ENCODE results near the gene AMIGO1. TPM values are rescaled to one million over a fixed set of nuclear protein-coding genes. Genes with fewer than 3 reads are reported as not detected.
A peak's percentile ranks its signal among the peaks of the same experiment; 100 is the strongest.

The AMIGO1 gene
- total RNA-seq, 2 experiments from 2014 or later: 1.8 to 2.0 TPM

- intact Hi-C loops (cut with DNase I, micrococcal nuclease): no loop called here
- CTCF ChIA-PET: interaction anchor here (1.7 to 26.9 kb wide), 6 partner anchors 3 to 75 kb away, joined by 6 to 864 read pairs (median 185); partner anchors contain the start of genes AMIGO1, ATXN7L2, CYB561D1 and GPR61
- Mint-ChIP-seq H3K4me1 (peaks cover 90% of the 10 kb centered on the region), H3K36me3 (ENCODE audit: low read depth) (peaks cover 2% of the 10 kb centered on the region), H3K4me3 (no peak overlapping the region), H3K27ac (peak overlapping the region; percentile 67), H3K9me3 (ENCODE audit: low read depth) (no peaks in the 10 kb centered on the region), H3K27me3 (no peaks in the 10 kb centered on the region)
- DNase-seq: no peak
- ATAC-seq: no peak
- POLR2A ChIA-PET: no interaction called here
Observed at GRCh38 chr1:109501644-109502363, 7.7 kb downstream of the AMIGO1 start.

GRCh38 chr1:109500941-109501381, 8.6 kb downstream of the AMIGO1 start:
- no peaks in the 10 kb centered on the region for H3K27me3 Mint-ChIP-seq
- H3K9me3 Mint-ChIP-seq (ENCODE audit: low read depth): no peaks in the 10 kb centered on the region
- H3K4me1 Mint-ChIP-seq: peaks cover 89% of the 10 kb centered on the region
- intact Hi-C loops (cut with DNase I, micrococcal nuclease): no loop called here
- CTCF ChIA-PET: interaction anchor here (1.7 to 26.9 kb wide), 5 partner anchors 2 to 74 kb away, joined by 6 to 864 read pairs (median 354); partner anchors contain the start of genes AMIGO1, ATXN7L2, CYB561D1 and GPR61
- peak overlapping the region; percentile 67 for H3K27ac Mint-ChIP-seq
- ATAC-seq (no peak), DNase-seq (no peak)
- POLR2A ChIA-PET: no interaction called here
- H3K36me3 Mint-ChIP-seq (ENCODE audit: low read depth): peaks cover 5% of the 10 kb centered on the region
- no peak overlapping the region for H3K4me3 Mint-ChIP-seq

- peaks cover 8% of the 10 kb centered on the region for H3K36me3 Mint-ChIP-seq (ENCODE audit: low read depth)
- POLR2A ChIA-PET: interaction anchor here (0.6 to 0.9 kb wide), 2 partner anchors 32 to 48 kb away, joined by 3 read pairs; partner anchors contain the start of gene GNAI3
- peak; percentile 66 for ATAC-seq
- DNase-seq: peak; percentile 75
- H3K4me1 Mint-ChIP-seq: peaks cover 89% of the 10 kb centered on the region
- H3K27ac Mint-ChIP-seq: peak overlapping the region; percentile 67
- H3K9me3 Mint-ChIP-seq (ENCODE audit: low read depth): no peaks in the 10 kb centered on the region
- H3K4me3 Mint-ChIP-seq: no peak overlapping the region
- intact Hi-C loops (cut with DNase I, micrococcal nuclease): no loop called here
- no peaks in the 10 kb centered on the region for H3K27me3 Mint-ChIP-seq
- CTCF ChIA-PET: interaction anchor here (1.0 to 26.9 kb wide), 9 partner anchors 1 to 140 kb away, joined by 4 to 864 read pairs (median 8); partner anchors contain the start of genes AMIGO1, ATXN7L2, CYB561D1 and GNAI3
Observed at GRCh38 chr1:109499661-109500536, 9.6 kb downstream of the AMIGO1 start.

- Mint-ChIP-seq H3K4me3 (no peak overlapping the region), H3K4me1 (peaks cover 84% of the 10 kb centered on the region), H3K9me3 (ENCODE audit: low read depth) (no peaks in the 10 kb centered on the region), H3K36me3 (ENCODE audit: low read depth) (peaks cover 8% of the 10 kb centered on the region), H3K27me3 (no peaks in the 10 kb centered on the region), H3K27ac (peak overlapping the region; percentile 66)
- no peak for DNase-seq
- ChIA-PET CTCF (interaction anchor here (0.7 to 26.9 kb wide), 12 partner anchors 9 to 219 kb away, joined by 3 to 864 read pairs (median 5); partner anchors contain the start of genes AMIGO1, ATXN7L2, GNAI3 and GPR61), POLR2A (interaction anchor here (0.6 to 1.4 kb wide), 2 partner anchors 10 to 17 kb away, joined by 3 to 9 read pairs; partner anchors contain the start of gene AMIGO1)
- ATAC-seq: no peak
- intact Hi-C loops (cut with DNase I, micrococcal nuclease): no loop called here
Observed at GRCh38 chr1:109499081-109499480, 10.4 kb downstream of the AMIGO1 start.

- Mint-ChIP-seq H3K27me3 (no peaks in the 10 kb centered on the region), H3K4me3 (no peak overlapping the region), H3K4me1 (peaks cover 81% of the 10 kb centered on the region), H3K9me3 (ENCODE audit: low read depth) (no peaks in the 10 kb centered on the region), H3K36me3 (ENCODE audit: low read depth) (peaks cover 8% of the 10 kb centered on the region), H3K27ac (peak overlapping the region; percentile 56)
- CTCF ChIA-PET: interaction anchor here (0.7 to 26.9 kb wide), 12 partner anchors 8 to 218 kb away, joined by 3 to 864 read pairs (median 5); partner anchors contain the start of genes AMIGO1, ATXN7L2, GNAI3 and GPR61
- ATAC-seq: no peak
- intact Hi-C loops (cut with DNase I, micrococcal nuclease): loop anchor here (1.0 kb wide), 1 partner anchor 34 kb away; no protein-coding TSS in a partner anchor
- POLR2A ChIA-PET: interaction anchor here (0.6 to 2.0 kb wide), 4 partner anchors 11 to 84 kb away, joined by 3 to 9 read pairs (median 5); partner anchors contain the start of gene AMIGO1
- peak; percentile 56 for DNase-seq
Observed at GRCh38 chr1:109498161-109498801, 11.2 kb downstream of the AMIGO1 start.

GRCh38 chr1:109497449-109498160, 11.9 kb downstream of the AMIGO1 start:
- no peaks in the 10 kb centered on the region for H3K9me3 Mint-ChIP-seq (ENCODE audit: low read depth)
- POLR2A ChIA-PET: interaction anchor here (0.5 to 2.0 kb wide), 8 partner anchors 11 to 583 kb away, joined by 3 to 7 read pairs (median 4); partner anchors contain the start of gene AMIGO1
- peaks cover 8% of the 10 kb centered on the region for H3K36me3 Mint-ChIP-seq (ENCODE audit: low read depth)

GRCh38 chr1:109495738-109496137, 13.8 kb downstream of the AMIGO1 start:
- peaks cover 62% of the 10 kb centered on the region for H3K4me1 Mint-ChIP-seq

More at GRCh38 chr1:109497449-109498160, 11.9 kb downstream of the AMIGO1 start:
- no peak for ATAC-seq
- Mint-ChIP-seq H3K4me3 (no peak overlapping the region), H3K27ac (peak overlapping the region; percentile 56), H3K4me1 (peaks cover 81% of the 10 kb centered on the region), H3K27me3 (no peaks in the 10 kb centered on the region)
- intact Hi-C loops (cut with DNase I, micrococcal nuclease): loop anchor here (1.0 kb wide), 1 partner anchor 35 kb away; no protein-coding TSS in a partner anchor
- CTCF ChIA-PET: interaction anchor here (0.5 to 26.9 kb wide), 14 partner anchors 12 to 304 kb away, joined by 3 to 864 read pairs (median 4); partner anchors contain the start of genes AMIGO1, ATXN7L2, GNAI3 and GPR61
- no peak for DNase-seq

GRCh38 chr1:109493805-109494539, 15.6 kb downstream of the AMIGO1 start, which contains the start of gene CYB561D1:
CYB561D1 (plus strand) TSS chr1:109494094; CDS start chr1:109494140, 46 bp downstream.
- Mint-ChIP-seq H3K9me3 (ENCODE audit: low read depth) (no peaks in the 10 kb centered on the region), H3K27ac (peak within 1 kb of the TSS; percentile 90), H3K36me3 (ENCODE audit: low read depth) (peaks cover 12% of the 10 kb centered on the region), H3K27me3 (no peaks in the 10 kb centered on the region), H3K4me3 (peak within 1 kb of the TSS; percentile 98), H3K4me1 (peaks cover 45% of the 10 kb centered on the region)
- intact Hi-C loops (cut with DNase I, micrococcal nuclease): loop anchor here (1.0 to 5.0 kb wide), 12 partner anchors 11 to 538 kb away; partner anchors contain the start of genes GNAI3 (in 2 of the 2), PSRC1 (in 2 of the 2), AHCYL1 (in 1 of the 2) and AMIGO1 (in 1 of the 2)
- peak; percentile 89 for ATAC-seq
- ChIA-PET POLR2A (interaction anchor here (1.0 to 1.8 kb wide), 3 partner anchors 10 to 68 kb away, joined by 3 to 4 read pairs (median 3); partner anchors contain the start of gene ATXN7L2), CTCF (interaction anchor here (0.6 to 26.9 kb wide), 19 partner anchors 8 to 655 kb away, joined by 3 to 864 read pairs (median 5); partner anchors contain the start of genes AMIGO1, AMPD2, ATXN7L2 and GNAI3)
- DNase-seq: peak; percentile 95

More at GRCh38 chr1:109495738-109496137, 13.8 kb downstream of the AMIGO1 start:
- Mint-ChIP-seq H3K4me3 (peak overlapping the region; percentile 98), H3K27me3 (no peaks in the 10 kb centered on the region), H3K27ac (no peak overlapping the region), H3K36me3 (ENCODE audit: low read depth) (peaks cover 12% of the 10 kb centered on the region), H3K9me3 (ENCODE audit: low read depth) (no peaks in the 10 kb centered on the region)
- intact Hi-C loops (cut with DNase I, micrococcal nuclease): loop anchor here in 1 of 2 experiments (2.0 kb wide), 2 partner anchors 283 to 489 kb away; partner anchors contain the start of genes AHCYL1 and SARS1
- no peak for DNase-seq
- CTCF ChIA-PET: interaction anchor here (1.4 to 26.9 kb wide), 4 partner anchors 13 to 295 kb away, joined by 6 to 864 read pairs (median 180); partner anchors contain the start of genes AMIGO1 and GPR61
- POLR2A ChIA-PET: no interaction called here
- no peak for ATAC-seq

- ChIA-PET CTCF (interaction anchor here (0.6 to 26.9 kb wide), 19 partner anchors 8 to 278 kb away, joined by 3 to 864 read pairs (median 4); partner anchors contain the start of genes AMIGO1, ATXN7L2, GNAI3 and GPR61), POLR2A (interaction anchor here (1.0 to 1.8 kb wide), 2 partner anchors 9 to 38 kb away, joined by 3 to 4 read pairs; partner anchors contain the start of gene ATXN7L2)
- Mint-ChIP-seq H3K4me3 (peak overlapping the region; percentile 98), H3K9me3 (ENCODE audit: low read depth) (no peaks in the 10 kb centered on the region), H3K4me1 (peaks cover 39% of the 10 kb centered on the region), H3K27me3 (no peaks in the 10 kb centered on the region), H3K36me3 (ENCODE audit: low read depth) (peaks cover 12% of the 10 kb centered on the region), H3K27ac (no peak overlapping the region)
- ATAC-seq (no peak), DNase-seq (no peak)
- intact Hi-C loops (cut with DNase I, micrococcal nuclease): loop anchor here (5.0 kb wide), 3 partner anchors 54 to 539 kb away; partner anchors contain the start of genes GNAI3 (in 1 of the 2), PSRC1 (in 1 of the 2) and STRIP1 (in 1 of the 2)
Observed at GRCh38 chr1:109493227-109493626, 16.3 kb downstream of the AMIGO1 start.
